Measurements from ENCODE around the gene CDH13.

- TF ChIP-seq CTCF (IDR thresholded peaks at IDR 0.05; ENCODE audit: control extremely low read depth in 1 of 3, insufficient read depth in 1 of 3, low read depth in 1 of 3, low read length in 3 of 3) (no peak), USF2 (IDR thresholded peaks at IDR 0.05; ENCODE audit: low read length) (no peak), EP300 (IDR thresholded peaks at IDR 0.05; ENCODE audit: borderline replicate concordance in 1 of 2, low read depth in 2 of 2, low read length in 2 of 2) (no peak), CBX5 (IDR thresholded peaks at IDR 0.05; ENCODE audit: low read depth, low read length) (no peak), POLR2A (IDR thresholded peaks at IDR 0.05; ENCODE audit: control extremely low read depth in 1 of 2, low read depth in 2 of 2, low read length in 2 of 2) (no peak), TAF1 (IDR thresholded peaks at IDR 0.05; ENCODE audit: low read depth, low read length) (no peak), HDAC6 (IDR thresholded peaks at IDR 0.05; ENCODE audit: low read depth, low read length) (no peak), EZH2 (IDR thresholded peaks at IDR 0.05; ENCODE audit: low read depth, low read length, severe bottlenecking) (no peak), NRF1 (IDR thresholded peaks at IDR 0.05; ENCODE audit: low read depth, low read length) (no peak), ATF3 (IDR thresholded peaks at IDR 0.05; ENCODE audit: insufficient read depth, low read depth, low read length) (no peak), TCF12 (IDR thresholded peaks at IDR 0.05; ENCODE audit: low read depth, low read length) (no peak), RFX5 (IDR thresholded peaks at IDR 0.05; ENCODE audit: borderline replicate concordance, low read depth, low read length) (no peak), SUZ12 (IDR thresholded peaks at IDR 0.05; ENCODE audit: low read length) (no peak), GABPA (IDR thresholded peaks at IDR 0.05; ENCODE audit: borderline replicate concordance, insufficient read depth, low read length) (no peak)
These were observed 1079.6 kb downstream of the CDH13 start for GRCh38 chr16:83706394-83706793.
